SKM-1 (cell line): ENCODE data around the gene OR6C76.

Experiments used
- DNase-seq: peaks from one replicate; lab custom pipeline; 2025; ENCODE audit not compliant: unreplicated experiment; lab: John Stamatoyannopoulos, UW

Gene OR6C76

DNA sequence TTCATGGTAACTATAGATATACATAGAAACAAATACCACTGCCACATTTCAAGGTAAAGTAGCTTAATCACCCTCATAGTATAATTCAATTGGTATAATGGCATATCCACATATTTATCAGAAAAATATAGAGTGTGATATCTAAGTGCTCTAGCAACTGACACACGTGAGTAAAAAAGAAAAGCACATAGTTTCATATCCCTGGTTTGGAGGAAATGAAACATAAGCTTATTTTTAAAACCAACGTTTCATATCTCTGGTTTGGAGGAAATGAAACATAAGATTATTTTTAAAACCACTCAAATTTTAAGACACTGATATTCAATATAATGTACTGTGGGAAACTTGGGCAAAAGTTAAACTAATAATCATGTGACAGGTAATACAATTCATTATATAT, 41.8 kb downstream of the OR6C76 start:
- DNase-seq = no peak

DNA sequence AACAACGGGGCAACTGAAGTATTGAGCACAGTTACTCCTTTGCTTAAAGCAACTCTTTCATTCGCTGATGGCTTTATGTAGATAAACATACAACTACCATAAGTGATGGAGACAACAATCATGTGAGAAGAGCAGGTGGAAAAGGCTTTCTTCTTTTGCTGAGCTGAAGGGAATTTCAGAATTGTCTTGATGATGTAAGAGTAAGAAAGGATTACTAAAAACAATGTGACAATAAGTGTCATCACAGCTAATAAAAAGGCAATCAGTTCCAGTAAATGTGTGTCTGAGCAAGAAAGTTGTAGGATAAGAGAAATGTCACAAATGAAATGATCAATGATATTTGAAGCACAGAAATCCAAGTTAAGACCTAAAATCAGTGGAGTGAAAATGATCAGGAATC, 43.2 kb downstream of the OR6C76 start:
- DNase-seq = no peak

DNA sequence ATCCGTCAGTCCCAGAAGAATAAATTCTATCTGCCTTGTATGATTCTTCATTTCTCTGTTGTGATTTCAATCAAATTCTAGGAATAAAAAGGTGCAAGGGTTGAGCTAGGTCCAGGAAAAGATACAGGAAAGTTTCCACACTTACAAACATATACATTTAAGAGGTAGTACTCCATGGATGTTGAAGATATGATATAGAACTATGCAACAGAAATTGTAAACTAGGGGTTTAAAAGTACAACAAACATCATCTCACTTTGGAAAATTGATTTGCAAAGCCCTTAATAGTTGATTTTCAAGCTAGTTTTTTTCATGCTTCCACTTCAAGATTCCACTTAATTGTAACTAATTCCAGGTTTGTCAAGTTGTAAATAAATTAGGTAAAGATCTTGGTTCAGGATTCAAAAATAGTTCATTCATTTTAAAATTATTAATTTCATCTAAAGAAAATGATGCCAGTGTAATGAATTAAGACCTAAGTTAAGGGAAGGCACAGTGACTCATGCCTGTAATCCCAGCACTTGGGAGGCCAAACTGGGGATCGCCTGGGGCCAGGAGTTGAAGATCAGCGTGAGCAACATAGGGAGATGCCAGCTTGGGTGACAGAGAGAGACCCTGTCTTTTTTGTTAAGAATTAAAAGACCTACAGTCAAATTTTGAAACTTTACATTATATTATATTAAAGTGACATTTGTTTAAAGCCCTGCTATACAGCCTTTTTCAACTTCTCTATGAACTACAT, 44.2 kb downstream of the OR6C76 start, which contains the start of gene OR6C70:
Gene OR6C70, minus strand, starts transcription at position 51 of the 742 bp plus-strand sequence. Its CDS starts 0 bp downstream, at position 51.
- DNase-seq = no peak

- DNase-seq = no peak
These were observed 46.2 kb downstream of the OR6C76 start for GRCh38 chr12:55472264-55472663.
